NB4 (cell line): Measurements from ENCODE around the gene ADGRD2.

Source experiments
- MYC ChIP-seq: IDR thresholded peaks from 2 replicates; pipeline ENCODE4 v1.6.1; 2011; ENCODE audit warnings: low read depth, low read length
- POLR2A ChIP-seq: IDR thresholded peaks from 2 replicates; pipeline ENCODE4 v1.6.1; 2011; ENCODE audit warnings: mild to moderate bottlenecking; ENCODE audit not compliant: insufficient read length; ENCODE audit errors: extremely low read depth
- TF ChIP-seq, protein P1 (sequence below): IDR thresholded peaks from one replicate; pipeline ENCODE4 v1.5.1; 2012; ENCODE audit warnings: low read depth, low read length
- TF ChIP-seq, protein P2 (sequence below): IDR thresholded peaks from 2 replicates; pipeline ENCODE4 v1.6.1; 2011; ENCODE audit warnings: low read depth, low read length

DNA sequence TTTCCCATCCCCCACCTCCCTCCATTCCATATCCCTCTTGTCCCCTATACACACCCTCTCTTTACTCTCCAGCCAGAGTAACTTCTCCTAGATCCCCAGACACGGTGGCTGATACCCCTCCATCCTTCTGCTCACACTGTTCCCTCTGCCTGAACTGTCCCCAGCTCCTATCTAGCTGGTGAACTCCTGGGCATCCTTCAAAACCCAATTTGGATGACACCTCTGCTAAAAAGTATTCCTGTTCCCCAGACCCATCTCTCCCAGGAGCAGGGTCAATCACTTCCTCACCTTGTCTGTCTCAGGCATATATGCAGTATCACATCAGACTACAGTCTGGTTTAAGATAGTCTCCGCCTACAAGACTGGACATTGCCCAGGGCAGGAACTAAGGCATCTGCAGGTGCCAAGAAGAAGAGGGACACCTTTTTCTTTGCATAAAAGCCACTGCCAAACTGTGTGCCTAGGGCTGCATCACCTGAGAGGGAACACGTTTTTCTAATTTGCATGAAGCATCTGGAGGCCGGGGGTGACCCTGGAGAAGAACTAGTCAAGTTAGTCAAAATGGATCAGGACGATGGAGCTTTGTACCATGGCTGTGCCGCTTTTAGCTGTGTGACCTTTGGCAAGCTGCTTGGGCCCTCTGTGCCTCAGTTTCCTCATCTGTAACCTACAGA is 29.8 kb downstream of the ADGRD2 start:
- TF ChIP-seq, protein P1, sequence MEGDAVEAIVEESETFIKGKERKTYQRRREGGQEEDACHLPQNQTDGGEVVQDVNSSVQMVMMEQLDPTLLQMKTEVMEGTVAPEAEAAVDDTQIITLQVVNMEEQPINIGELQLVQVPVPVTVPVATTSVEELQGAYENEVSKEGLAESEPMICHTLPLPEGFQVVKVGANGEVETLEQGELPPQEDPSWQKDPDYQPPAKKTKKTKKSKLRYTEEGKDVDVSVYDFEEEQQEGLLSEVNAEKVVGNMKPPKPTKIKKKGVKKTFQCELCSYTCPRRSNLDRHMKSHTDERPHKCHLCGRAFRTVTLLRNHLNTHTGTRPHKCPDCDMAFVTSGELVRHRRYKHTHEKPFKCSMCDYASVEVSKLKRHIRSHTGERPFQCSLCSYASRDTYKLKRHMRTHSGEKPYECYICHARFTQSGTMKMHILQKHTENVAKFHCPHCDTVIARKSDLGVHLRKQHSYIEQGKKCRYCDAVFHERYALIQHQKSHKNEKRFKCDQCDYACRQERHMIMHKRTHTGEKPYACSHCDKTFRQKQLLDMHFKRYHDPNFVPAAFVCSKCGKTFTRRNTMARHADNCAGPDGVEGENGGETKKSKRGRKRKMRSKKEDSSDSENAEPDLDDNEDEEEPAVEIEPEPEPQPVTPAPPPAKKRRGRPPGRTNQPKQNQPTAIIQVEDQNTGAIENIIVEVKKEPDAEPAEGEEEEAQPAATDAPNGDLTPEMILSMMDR: no peak
- TF ChIP-seq MYC (no peak), POLR2A (no peak)
- TF ChIP-seq, protein P2, sequence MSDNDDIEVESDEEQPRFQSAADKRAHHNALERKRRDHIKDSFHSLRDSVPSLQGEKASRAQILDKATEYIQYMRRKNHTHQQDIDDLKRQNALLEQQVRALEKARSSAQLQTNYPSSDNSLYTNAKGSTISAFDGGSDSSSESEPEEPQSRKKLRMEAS: no peak
